AG10803 (cell line): ENCODE measurements around the gene KIF5A.
"Not testable (repeated sequence)": the region's sequence is repeated elsewhere in the genome, so short reads cannot be mapped to it uniquely, and the experiment has no call there.

Experiments
- DNase-seq: peaks from one replicate; pipeline ENCODE4 v3.0.0; 2010; ENCODE audit warnings: low read depth
- H3K4me3 ChIP-seq: 2 replicates; pipeline ENCODE4 v1.5.1; 2011; ENCODE audit warnings: mild to moderate bottlenecking, low read length, control low read depth
- TF ChIP-seq, protein P1 (sequence below): conservative IDR thresholded peaks from 2 replicates; pipeline ENCODE4 v1.5.1; 2011; ENCODE audit warnings: mild to moderate bottlenecking, low read length, control low read depth, inconsistent platforms

Gene KIF5A

DNA sequence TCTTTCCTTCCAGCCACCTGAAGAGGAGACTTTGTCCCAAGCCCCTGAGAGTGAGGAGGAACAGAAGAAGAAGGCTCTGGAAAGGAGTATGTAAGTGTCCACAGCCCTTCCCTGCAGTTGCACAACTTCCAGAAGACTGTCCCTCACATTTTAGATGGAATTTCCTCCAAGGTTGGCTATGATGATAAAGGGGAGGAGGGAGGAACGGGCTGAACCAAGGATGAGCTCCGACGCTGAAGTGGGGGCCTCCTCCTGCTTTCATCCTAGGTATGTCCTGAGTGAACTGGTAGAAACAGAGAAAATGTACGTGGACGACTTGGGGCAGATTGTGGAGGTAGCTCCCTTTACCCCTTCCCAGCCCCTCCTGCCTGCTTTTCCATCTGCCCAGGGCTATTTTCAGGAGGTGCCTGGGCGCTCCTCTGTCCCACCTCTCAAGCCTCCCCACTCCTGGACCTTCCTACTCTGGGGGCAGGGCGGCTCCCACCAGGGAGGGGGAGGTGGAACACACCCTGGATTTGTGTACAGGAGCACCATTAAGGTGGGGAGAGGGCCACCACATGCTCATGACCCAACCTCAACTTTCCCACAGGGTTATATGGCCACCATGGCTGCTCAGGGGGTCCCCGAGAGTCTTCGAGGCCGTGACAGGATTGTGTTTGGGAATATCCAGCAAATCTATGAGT is 63.7 kb downstream of the KIF5A start:
- TF ChIP-seq, protein P1, sequence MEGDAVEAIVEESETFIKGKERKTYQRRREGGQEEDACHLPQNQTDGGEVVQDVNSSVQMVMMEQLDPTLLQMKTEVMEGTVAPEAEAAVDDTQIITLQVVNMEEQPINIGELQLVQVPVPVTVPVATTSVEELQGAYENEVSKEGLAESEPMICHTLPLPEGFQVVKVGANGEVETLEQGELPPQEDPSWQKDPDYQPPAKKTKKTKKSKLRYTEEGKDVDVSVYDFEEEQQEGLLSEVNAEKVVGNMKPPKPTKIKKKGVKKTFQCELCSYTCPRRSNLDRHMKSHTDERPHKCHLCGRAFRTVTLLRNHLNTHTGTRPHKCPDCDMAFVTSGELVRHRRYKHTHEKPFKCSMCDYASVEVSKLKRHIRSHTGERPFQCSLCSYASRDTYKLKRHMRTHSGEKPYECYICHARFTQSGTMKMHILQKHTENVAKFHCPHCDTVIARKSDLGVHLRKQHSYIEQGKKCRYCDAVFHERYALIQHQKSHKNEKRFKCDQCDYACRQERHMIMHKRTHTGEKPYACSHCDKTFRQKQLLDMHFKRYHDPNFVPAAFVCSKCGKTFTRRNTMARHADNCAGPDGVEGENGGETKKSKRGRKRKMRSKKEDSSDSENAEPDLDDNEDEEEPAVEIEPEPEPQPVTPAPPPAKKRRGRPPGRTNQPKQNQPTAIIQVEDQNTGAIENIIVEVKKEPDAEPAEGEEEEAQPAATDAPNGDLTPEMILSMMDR = no peak
- no peak overlapping the region for H3K4me3 ChIP-seq
- DNase-seq = no peak

DNA sequence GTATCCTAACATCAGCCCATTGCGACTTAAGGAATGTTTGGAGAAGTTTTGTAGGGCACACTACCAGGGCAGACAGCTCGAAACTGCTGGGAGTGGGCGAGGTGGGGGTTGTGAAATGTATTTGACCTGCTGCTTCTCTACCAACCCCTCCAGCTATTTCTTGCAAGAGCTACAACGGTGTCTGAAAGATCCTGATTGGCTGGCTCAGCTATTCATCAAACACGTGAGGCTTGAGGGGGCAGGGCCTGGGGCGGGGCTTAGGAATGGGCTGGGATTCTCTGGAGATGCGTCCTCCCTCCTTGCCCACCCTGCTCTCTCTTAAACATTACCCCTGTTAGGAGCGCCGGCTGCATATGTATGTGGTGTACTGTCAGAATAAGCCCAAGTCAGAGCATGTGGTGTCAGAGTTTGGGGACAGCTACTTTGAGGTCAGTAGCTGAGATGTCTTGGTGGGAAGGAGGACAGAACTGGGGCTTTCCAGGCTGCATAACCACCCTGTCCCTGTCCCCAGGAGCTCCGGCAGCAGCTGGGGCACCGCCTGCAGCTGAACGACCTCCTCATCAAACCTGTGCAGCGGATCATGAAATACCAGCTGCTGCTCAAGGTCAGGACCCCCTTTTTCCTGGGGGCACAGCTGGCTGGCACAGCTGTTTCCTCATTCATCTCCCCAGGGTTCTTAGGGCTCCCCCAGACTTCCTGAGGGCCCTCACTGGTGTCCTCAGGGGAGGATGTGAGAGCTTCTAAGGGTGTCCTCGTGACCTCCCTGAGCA is 64.5 kb downstream of the KIF5A start:
- peak; percentile 26 for DNase-seq
- no peak overlapping the region for H3K4me3 ChIP-seq
- TF ChIP-seq, protein P1 = no peak

DNA sequence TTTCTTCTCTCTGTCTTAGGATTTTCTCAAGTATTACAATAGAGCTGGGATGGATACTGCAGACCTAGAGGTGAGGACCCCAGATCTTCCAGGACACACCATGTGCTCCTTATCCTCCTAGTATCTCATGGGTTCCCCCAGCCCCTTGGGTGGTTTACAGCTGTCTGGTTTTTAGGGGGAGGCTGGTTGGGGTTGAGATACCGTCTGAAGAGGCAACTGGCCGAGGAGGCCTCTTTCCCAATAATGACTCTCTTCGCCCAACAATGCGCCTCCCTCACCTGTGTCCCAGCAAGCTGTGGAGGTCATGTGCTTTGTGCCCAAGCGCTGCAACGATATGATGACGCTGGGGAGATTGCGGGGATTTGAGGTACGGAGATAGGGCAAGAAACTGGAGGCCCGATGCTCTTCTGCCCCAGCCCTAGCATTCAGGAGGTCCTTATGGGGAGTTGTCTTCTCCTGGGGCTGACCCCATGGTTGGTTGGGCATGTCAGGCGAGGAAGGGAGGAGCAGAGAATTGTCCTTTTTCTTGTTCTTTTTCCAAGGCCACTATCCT is 65.2 kb downstream of the KIF5A start:
- no peak overlapping the region for H3K4me3 ChIP-seq
- TF ChIP-seq, protein P1 = no peak
- DNase-seq = no peak

DNA sequence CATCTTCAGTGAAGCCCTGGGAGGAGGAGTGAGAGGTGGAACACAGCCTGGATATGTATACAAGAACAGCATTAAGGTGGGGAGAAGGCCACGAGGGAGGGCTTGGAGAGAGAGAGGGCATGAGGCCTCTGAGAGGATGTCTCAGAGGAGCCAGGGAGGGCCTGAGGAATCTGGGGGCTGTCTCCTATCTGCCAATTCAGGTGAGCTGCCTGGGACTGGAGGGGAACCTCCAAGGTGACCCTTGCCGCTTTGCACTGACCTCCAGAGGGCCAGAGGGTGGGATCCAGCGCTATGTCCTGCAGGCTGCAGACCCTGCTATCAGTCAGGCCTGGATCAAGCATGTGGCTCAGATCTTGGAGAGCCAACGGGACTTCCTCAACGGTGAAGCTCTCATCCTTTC is 65.8 kb downstream of the KIF5A start:
- H3K4me3 ChIP-seq = no peak overlapping the region
- TF ChIP-seq, protein P1 = no peak
- DNase-seq = no peak

DNA sequence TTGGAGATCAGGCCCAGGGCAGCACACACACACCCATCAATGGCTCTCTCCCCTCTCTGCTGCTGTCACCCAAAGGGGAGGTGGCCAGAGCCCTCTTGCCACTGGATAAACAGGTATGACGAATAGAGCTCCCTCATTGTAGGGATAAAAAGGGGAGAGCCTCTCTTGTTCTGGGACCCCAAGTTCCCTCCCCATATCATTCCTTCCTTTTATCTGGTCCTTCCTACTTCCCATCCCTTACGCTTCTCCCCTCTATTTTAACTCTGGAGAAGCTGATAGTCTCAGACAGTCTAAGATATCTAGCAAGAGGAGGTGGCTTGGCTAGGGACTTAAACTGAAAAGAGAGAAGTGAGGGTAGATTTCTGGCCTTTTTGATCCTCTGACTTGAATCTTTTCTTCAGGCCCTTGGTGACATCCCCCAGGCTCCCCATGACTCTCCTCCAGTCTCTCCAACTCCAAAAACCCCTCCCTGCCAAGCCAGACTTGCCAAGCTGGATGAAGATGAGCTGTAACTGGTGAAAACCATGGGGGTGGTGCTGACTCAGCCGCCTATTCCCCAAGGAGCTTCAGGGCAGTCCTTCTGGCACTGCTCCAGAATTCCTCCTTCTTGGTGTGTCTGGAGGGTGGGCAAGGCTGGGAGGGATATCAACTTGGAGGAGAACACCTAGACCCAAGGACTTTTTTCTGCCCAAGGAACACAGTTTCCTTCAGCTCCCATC is 66.7 kb downstream of the KIF5A start:
- H3K4me3 ChIP-seq = no peak overlapping the region
- peak; percentile 48 for DNase-seq
- TF ChIP-seq, protein P1 = no peak

DNA sequence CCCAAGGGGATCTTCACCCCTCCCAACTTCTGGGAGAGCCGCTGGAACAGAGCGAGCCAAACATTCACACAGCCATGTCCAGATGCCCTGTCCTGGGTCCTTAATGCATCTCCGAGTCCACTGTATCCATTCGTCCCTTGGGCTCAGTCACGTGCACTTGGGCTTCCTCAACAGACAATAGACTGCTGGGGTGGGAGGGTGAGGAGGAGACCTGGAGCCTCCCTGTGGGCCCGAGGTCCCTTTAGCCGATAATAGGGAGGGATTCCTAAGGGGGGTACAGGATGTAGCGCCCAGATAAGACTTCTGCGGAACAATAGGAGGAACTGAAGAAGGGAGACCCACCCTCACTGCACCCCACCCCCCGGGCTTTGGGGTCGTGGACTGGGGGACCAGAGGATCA is 68.1 kb downstream of the KIF5A start:
- H3K4me3 ChIP-seq = no peak overlapping the region
- TF ChIP-seq, protein P1 = no peak
- DNase-seq = no peak

DNA sequence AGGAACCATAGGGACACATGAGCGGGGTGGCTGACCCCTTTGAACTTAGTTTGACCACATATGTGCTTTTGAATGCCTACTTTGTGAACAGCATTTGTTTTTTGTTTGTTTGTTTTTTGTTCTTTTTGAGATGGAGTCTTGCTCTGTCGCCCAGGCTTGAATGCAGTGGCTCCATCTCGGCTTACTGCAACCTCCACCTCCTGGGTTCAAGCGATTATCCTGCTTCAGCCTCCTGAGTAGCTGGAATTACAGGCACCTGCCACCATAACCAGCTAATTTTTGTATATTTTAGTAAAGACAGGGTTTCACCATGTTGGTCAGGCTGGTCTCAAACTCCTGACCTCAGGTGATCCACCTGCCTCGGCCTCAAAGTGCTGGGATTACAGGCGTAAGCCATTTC is 68.6 kb downstream of the KIF5A start:
- not testable (repeated sequence) for DNase-seq, H3K4me3 ChIP-seq
